SKM-1 (cell line): ENCODE data around the gene PSMB5.

ENCODE experiments used
- DNase-seq: peaks from one replicate; lab custom pipeline; 2025; ENCODE audit not compliant: unreplicated experiment; lab: John Stamatoyannopoulos, UW

PSMB5 gene

DNA sequence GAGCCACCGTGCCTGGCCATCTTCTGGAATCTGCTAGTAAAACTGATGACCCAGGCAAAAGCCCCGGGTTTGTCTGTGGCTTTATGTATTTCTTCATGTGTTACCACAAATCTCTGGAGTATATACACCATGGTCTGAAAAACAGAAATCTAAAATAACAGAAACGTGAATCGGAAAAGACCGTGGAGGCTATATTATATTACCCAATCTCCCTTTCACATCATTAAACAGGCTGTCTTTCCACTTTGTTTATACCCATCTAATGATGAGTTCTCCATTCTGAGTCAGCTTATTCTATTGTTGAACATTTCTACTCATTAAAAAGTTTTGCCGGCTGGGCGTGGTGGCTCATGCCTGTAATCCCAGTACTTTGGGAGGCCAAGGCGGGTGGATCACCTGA is 42.8 kb downstream of the PSMB5 start:
- no peak for DNase-seq

DNA sequence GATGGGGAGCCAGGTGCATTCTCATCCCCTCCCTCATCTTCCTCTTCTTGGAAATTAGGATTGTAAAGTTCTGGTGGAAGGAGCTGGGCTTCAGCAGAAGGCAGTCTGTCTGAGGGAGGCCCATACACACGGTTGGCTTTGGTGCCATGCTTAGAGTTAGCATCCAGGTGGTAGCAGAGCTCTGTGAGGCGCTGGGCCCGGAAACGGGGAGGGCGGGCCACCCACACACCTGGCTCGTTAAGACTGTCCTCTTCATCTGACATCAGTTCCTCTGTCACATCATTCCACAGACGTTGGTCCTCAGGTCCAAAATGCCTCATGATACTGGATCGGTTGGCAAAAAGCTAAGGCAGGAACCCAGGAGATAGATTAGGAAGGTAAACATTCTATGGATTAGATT is 47.4 kb downstream of the PSMB5 start:
- DNase-seq: no peak

DNA sequence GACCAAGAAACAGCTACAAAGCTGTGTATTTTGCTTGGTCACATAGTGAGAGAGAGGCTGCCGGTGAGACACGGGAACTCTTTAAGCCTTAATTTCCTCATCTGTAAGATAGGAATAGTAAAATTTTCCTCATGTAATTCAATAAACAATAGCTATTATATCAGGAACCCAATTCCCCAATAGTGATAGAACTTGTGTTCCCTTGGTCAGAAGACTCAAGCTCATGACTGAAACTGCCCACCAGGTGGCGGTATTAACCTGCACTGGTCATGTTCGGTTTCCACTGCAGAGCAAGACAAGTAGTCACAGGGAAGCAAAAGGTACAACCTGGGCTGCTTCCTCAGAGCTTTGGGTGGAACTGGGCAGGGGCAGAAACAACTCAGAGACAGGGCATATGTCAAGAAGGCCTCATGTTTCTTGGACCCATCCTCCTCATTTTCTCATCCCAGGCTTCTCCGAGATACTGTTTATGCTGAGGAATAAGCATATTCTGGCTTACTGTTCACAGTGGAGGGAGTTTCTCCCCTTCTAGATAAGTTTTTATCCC is 48.1 kb downstream of the PSMB5 start:
- DNase-seq: peak; percentile 29

DNA sequence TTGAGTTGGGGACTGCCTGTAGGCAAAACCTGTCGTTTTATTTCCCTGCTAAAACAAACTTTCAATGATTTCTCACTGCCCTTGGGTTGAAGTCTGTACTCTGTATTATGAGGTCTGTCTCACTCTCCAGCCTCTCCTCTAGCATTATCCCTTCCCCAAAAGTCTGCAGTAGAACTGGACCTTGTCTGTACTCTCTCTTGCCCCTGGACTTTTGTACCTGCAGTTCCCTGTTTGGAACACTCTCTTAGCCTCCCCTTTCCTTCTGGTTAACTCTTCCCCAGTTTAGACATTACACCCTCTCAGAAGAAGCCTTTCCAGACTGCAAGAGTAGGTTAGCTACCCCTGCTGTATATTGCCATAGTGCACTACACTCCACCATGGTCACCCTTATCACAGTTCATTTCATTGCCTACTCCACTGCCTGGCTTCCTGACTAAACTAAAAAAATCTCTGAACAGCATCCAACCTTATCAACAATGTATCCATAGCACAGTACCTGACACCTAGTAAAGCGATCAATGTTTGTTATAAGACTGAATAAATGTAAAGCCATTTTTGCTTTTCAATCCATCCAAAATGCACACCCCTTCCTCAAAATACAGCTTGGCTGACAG is 48.7 kb downstream of the PSMB5 start:
- DNase-seq: no peak

- no peak for DNase-seq
Measured at GRCh38 chr14:22984959-22985658, 49.6 kb downstream of the PSMB5 start.

DNA sequence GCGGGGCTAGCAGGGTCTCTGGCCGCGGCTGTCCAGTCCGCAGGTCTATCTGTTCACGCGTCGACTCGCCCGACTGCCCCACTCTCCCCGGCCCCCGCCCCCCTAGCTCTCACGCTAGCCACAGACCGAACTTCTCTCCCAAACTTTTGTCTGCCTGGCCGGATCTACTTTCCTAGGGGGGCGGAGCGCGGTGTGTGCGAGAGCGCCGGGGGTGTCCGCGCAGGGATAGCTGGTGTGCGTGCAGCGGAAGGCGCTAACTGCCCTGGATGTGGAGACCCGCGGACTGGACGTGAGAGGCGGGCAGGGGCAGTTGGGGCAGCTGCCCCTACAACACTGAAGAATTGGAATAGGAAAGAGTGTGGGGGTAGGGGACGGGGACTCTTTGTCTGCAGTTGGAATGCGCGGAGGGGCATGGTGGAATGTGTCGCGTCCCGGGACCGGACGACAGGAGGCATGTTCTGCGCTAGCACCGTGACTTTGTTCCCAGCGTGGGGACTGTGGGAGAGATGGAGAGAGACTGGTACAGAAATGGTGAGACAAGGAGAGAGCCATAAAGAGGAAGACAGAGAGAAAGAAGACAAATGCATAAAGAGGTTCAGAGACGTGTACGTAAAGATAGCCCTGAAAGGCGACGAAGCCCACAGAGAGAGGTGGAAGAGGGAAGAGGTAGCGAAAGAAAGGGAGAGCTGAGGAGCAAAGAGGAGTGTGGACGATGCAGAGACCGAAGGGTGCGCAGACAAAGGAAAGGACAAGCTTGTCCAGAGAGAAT is 52.0 kb downstream of the PSMB5 start, which contains the start of gene AJUBA:
Gene AJUBA, minus strand, starts transcription at position 75 of the 769 bp plus-strand sequence. CDS start 285 bp downstream, outside the sequence.
- DNase-seq: peak; percentile 42

GRCh38 chr14:22981876-22982476 is 52.7 kb downstream of the PSMB5 start:
- no peak for DNase-seq

GRCh38 chr14:22981090-22981875 is 53.4 kb downstream of the PSMB5 start:
- DNase-seq: no peak

- DNase-seq: no peak
Measured at GRCh38 chr14:22980672-22981089, 54.0 kb downstream of the PSMB5 start.

DNA sequence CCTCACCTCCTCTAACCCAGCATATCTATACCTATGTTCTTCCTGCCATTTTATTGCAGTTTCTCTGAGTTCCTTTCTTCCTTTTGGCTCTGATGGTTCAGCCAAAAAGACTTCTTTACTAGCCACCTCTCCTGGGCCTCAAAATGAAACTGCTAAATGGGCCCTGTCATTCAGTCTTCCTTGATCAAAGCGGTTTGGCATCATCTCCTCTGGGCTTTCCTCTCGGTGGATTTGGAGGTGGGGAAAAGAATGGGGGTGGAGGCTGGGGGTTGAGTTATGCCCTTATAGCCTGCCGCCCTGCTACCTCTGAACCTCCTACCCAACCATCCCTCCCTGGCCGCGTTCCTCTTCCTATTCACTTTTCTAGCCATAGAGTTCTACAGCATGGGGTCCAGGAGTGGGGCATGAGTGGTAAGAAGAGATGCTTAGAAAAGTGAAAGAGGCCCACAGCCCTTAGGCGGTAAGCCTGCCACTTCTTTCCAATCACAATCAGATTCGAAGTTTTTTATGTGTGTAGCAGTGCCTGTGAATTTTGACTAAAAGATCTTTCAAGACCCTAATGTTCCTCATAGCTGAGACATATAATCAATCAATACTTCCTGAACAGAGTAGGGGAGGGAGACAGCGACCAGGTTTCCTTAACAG is 54.8 kb downstream of the PSMB5 start:
- DNase-seq: no peak

GRCh38 chr14:22978981-22979671 is 55.6 kb downstream of the PSMB5 start:
- DNase-seq: no peak

DNA sequence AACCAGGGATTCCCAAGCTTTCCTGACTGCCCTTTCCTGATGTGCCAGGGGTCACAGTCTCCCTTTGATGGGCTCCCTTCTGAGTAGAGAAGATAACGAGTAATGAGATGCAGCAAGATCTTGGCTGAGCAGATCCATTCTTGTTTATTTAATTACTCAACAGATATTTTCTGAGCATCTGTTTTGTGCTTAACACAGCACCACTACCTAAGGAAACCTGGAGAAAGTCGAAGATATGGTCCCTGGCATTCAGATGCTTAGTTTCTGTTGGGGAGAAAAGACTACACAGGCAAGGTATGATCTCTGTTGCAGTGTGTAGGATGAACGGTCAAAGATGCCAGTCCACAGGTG is 56.2 kb downstream of the PSMB5 start:
- no peak for DNase-seq

GRCh38 chr14:22977684-22978486 is 56.8 kb downstream of the PSMB5 start:
- DNase-seq: no peak

DNA sequence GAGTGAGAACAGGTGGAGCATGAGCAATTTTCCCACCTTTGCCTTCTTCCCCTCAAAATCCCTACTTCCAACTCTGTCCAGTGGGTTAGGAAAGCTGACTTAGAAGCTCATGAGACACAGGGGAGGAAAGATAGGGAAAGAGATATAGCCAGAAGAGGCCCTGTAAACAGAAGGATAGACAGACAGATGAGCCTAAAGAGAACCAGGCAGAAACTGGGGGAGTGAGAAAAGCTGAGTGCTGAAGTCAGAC is 57.3 kb downstream of the PSMB5 start:
- DNase-seq: no peak

DNA sequence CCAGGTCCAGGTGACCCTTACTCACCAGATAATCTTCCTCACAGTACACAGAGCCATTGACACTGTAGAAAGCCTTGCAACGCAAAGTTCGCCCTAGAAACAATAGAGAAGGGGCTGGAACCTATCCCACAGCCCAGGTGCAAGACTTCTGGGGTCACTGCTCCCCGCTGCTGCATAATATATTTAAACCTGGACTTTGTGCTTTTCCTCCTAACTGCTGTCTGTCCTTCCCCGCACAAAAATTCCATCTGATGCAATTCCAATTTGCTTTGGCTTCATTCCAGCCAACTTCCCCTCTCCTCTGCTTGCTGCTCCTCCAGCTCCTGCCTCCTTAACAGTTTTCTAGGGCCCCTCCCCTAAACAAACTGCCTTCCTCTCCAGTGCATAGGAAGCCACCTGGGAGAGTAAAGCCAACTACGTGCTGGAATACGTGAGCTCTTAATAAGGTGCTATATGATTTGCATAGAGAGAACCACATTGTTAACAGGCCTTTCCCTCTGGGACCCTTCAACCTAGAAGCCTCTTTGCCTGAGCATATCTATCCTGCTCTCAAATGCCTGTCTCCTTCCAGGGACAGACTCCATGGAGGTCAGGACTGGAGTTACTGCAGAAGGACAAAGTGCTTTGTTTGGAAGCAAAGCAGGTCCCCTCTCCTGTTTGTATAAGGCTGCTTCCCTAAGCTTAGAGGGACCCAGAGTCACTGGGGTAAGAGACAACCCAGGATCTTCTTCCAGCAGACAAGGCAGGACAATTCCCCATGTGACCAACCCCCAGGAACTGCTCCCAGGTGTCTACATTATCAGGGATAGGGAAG is 57.9 kb downstream of the PSMB5 start:
- DNase-seq: no peak
